Fibroblast of pulmonary artery (primary cell): Measurements from ENCODE around the gene NFYA.

Source experiments
- DNase-seq: peaks from one replicate; pipeline ENCODE4 v3.0.0-alpha.2; 2010; ENCODE audit warnings: low read depth
- H3K4me3 ChIP-seq: replicated peaks from 2 replicates; pipeline ENCODE4 v1.5.1; 2011; ENCODE audit warnings: low read depth, mild to moderate bottlenecking, control low read depth, low read length, moderate library complexity
- TF ChIP-seq, protein P1 (sequence below): IDR thresholded peaks from 2 replicates; pipeline ENCODE4 v1.5.1; 2011; ENCODE audit warnings: mild to moderate bottlenecking, control low read depth, low read length, inconsistent platforms; ENCODE audit errors: missing control alignments

The NFYA gene

GRCh38 chr6:41046084-41046483 is 26.7 kb upstream of the NFYA start:
- no peak for DNase-seq
- H3K4me3 ChIP-seq, result no peak overlapping the region
- TF ChIP-seq, protein P1, sequence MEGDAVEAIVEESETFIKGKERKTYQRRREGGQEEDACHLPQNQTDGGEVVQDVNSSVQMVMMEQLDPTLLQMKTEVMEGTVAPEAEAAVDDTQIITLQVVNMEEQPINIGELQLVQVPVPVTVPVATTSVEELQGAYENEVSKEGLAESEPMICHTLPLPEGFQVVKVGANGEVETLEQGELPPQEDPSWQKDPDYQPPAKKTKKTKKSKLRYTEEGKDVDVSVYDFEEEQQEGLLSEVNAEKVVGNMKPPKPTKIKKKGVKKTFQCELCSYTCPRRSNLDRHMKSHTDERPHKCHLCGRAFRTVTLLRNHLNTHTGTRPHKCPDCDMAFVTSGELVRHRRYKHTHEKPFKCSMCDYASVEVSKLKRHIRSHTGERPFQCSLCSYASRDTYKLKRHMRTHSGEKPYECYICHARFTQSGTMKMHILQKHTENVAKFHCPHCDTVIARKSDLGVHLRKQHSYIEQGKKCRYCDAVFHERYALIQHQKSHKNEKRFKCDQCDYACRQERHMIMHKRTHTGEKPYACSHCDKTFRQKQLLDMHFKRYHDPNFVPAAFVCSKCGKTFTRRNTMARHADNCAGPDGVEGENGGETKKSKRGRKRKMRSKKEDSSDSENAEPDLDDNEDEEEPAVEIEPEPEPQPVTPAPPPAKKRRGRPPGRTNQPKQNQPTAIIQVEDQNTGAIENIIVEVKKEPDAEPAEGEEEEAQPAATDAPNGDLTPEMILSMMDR, result no peak

DNA sequence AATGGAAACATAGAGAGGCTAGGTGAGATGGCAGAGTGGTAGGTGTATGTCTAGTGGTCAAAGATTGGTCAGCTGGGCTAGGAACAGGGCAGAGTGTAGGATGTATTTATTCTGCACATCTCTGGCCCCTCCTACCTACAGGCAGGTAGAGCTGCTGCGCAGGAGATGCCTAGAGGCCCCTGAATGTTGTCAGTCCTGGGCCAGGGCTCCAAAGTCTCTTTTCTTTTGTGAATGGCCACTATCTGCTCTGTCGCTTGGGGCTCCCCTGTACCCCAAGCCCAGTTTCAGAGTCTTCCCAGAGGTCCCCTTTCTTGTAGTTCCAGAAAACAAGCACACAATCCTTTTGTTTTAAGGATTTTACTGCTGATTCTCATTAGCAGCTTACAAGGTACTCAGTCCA is 25.5 kb upstream of the NFYA start:
- TF ChIP-seq, protein P1, result no peak
- no peak for DNase-seq

GRCh38 chr6:41047745-41048732 is 24.7 kb upstream of the NFYA start:
- H3K4me3 ChIP-seq, result no peak overlapping the region
- TF ChIP-seq, protein P1, result no peak
- DNase-seq, result no peak

More for the DNA sequence above, 25.5 kb upstream of the NFYA start:
- H3K4me3 ChIP-seq, result no peak overlapping the region

- no peak for DNase-seq
- H3K4me3 ChIP-seq, result no peak overlapping the region
- TF ChIP-seq, protein P1, result no peak
These were observed 23.3 kb upstream of the NFYA start for GRCh38 chr6:41049521-41049920.

DNA sequence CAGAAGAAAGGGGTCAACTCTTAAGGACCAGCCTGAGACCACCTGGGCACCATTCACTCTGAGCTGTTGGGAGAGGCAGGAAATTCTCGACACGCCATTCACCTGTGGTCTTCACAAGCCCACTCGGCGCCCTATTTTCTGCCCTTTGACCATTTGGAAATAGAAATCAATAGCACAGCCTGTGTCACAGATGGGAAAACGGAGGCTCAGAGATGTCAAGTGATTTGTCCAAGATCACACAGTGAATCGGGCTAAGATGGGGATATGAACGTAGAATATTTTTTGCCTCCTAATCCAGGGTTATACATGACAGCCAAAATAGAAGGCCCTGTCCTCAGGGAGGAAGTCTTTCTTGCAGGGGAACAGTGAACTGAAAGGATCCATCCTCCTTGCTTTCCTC is 22.8 kb upstream of the NFYA start:
- DNase-seq, result no peak
- TF ChIP-seq, protein P1, result no peak
- no peak overlapping the region for H3K4me3 ChIP-seq

DNA sequence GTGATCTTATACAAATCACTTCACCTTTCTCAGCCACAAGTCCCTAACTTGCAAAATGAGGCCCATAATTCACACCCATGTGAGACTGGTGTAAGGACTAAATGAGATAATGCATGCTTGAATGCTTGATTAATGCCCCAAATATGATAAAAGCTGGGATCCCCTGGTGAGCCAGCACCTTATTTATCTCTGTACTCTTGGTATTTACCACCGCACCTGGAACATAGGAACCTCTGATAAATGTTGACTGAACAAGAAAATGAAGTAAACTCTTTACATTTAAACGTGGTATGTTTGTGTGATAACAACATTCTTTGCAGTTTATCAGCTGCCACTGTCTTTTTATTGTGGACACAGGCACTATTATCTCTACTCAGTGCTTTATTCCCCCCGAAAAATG is 22.2 kb upstream of the NFYA start:
- no peak for DNase-seq
- no peak overlapping the region for H3K4me3 ChIP-seq
- TF ChIP-seq, protein P1, result no peak

- DNase-seq, result no peak
- TF ChIP-seq, protein P1, result no peak
- no peak overlapping the region for H3K4me3 ChIP-seq
These were observed 20.9 kb upstream of the NFYA start for GRCh38 chr6:41051873-41052272.
